ENCODE data around the gene CACUL1.

Gene CACUL1

GRCh38 chr10:118776960-118777359, 22.2 kb upstream of the CACUL1 start:
- TF ChIP-seq CTCF (conservative IDR thresholded peaks at IDR 0.05) = no peak
- no peak overlapping the region for H3K27ac ChIP-seq

DNA sequence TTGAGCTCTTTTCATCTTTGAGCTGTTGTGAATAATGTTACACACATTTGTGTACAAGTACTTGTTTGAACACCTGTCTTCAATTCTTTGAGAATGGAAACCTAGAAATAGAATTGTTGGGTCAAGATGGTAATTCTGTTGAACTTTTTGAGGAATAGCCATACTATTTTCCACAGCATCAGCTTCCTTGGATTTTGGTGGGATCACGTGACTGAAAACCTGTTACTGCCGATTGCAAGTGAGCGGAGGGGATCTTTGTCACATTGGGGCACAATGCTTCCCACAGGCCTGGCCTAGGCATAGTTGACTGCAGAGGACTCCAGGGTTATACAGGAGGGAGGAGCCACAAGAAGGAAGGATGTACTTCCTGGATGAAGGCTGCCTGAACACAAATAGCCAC, 21.3 kb upstream of the CACUL1 start:
- no peak overlapping the region for H3K27ac ChIP-seq
- no peak for TF ChIP-seq CTCF (conservative IDR thresholded peaks at IDR 0.05)

DNA sequence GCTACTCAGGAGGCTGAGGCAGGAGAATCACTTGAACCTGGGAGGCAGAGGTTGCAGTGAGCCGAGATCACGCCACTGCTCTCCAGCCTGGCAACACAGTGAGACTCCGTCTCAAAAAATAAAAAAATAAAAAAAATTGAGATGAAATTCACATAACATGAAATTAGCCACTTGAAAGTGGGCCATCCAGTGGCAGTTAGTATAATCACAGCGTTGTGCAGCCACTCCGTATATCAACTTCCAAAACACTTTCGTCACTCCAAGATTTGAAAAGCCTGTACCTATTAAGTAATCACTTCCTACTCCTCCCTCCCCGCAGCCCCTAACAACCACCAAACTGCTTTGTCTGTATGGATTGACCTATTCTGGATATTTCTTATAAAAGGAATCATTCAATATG, 20.7 kb upstream of the CACUL1 start:
- no peak overlapping the region for H3K27ac ChIP-seq
- TF ChIP-seq CTCF (conservative IDR thresholded peaks at IDR 0.05) = no peak

- no peak for TF ChIP-seq CTCF (conservative IDR thresholded peaks at IDR 0.05)
- H3K27ac ChIP-seq = no peak overlapping the region
These were observed 18.3 kb upstream of the CACUL1 start for GRCh38 chr10:118773041-118773440.

DNA sequence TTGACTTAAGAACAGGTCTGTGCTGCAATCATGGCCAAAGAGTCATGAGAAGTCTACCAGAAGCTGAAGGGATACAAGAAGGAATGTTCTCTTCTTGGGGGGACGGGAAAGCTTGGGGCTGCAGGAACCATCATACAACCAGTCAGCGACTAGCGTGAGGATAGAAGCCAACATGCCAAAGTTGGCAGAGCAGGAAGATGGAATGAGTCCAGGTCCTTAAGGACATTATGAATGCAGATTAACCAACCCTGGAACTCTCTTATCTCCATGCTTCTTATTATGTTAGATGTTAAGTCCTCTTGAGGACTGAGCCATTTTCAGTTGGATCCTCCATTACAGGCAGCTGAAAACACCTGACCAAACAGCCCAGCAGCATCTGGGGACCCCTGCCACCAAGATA, 17.2 kb upstream of the CACUL1 start:
- TF ChIP-seq CTCF (conservative IDR thresholded peaks at IDR 0.05) = no peak
- no peak overlapping the region for H3K27ac ChIP-seq

DNA sequence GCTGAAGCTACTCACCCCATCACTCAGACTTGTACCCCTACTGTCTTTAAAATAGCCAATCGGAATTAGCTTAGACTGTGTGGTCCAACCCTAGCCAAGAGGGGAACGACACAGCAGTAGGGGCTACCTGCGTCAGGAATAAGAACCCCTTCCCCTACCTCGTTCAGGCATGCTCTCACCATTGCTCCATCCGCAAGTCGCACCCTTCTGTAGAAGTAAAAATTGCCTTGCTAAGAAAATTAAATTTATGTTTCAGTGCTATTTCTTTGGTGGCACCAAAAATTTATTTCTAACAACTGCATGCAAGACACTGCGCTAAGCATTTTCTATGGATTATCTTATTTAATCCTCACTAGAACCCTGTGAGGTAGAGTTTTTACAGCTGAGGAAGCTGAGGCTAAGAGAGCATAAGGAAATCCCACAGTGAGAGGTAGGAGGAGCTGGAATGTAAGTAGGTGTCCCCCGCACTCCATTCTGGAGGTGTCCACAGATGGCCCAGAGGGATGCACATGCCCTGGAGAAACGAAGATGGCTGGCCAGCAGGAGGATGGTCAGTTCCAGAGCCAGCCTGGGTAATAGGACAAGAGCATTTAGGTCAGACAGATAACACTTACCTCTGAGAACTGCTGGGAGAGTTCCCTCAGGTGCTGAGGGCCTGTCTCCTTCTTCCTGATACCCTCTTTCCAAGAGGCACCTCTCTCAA, 15.3 kb upstream of the CACUL1 start:
- no peak for TF ChIP-seq CTCF (conservative IDR thresholded peaks at IDR 0.05)
- no peak overlapping the region for H3K27ac ChIP-seq

GRCh38 chr10:118768041-118768919, 13.5 kb upstream of the CACUL1 start:
- H3K27ac ChIP-seq = no peak overlapping the region
- TF ChIP-seq CTCF (conservative IDR thresholded peaks at IDR 0.05) = no peak

All from VCaP (cell line).